Motor neuron (in vitro differentiated cells): ENCODE measurements around the gene TPSD1. TPM values are rescaled to one million over a fixed set of nuclear protein-coding genes. Genes with fewer than 3 reads are reported as not detected.
A peak's percentile ranks its signal among the peaks of the same experiment; 100 is the strongest.

Experiments used
- ATAC-seq, 8 experiments: fragments of 200-7000 bp; cut with Tn5 transposase; replicated peaks in 6 of 8; 2 replicates each; pipeline ENCODE4 v1.8.0; 2021; ENCODE audit warnings: mild to moderate bottlenecking in 8 of 8, moderate library complexity in 8 of 8
- H3K27ac ChIP-seq, 2 donors: fragments of 250-450 bp; sonication (Bioruptor Pico); 2 replicates each; pipeline ENCODE4 v1.9.0; 2021; ENCODE audit warnings: antibody characterized with exemption in 2 of 2, mild to moderate bottlenecking in 2 of 2, moderate library complexity in 1 of 2
- H3K4me1 ChIP-seq, 2 donors: fragments of 250-450 bp; sonication (Bioruptor Pico); replicated peaks in 1 of 2; 2 replicates each; pipeline ENCODE4 v1.6.1; 2021; ENCODE audit warnings: antibody characterized with exemption in 2 of 2, mild to moderate bottlenecking in 2 of 2, moderate library complexity in 1 of 2
- H3K4me3 ChIP-seq, 5 donors: fragments of 250-450 bp; sonication (Bioruptor Pico); 2 replicates each; pipeline ENCODE4 v1.9.0; 2021; ENCODE audit warnings: antibody characterized with exemption in 5 of 5, mild to moderate bottlenecking in 5 of 5, moderate library complexity in 4 of 5
- WGBS, 10 experiments: fragments of 450-650 bp; shearing (Covaris generic); methylation state at CpG; one replicate each; pipeline ENCODE4 v1.0.0; 2022; 5-methylcytosine and 5-hydroxymethylcytosine counted together
- in situ Hi-C, 9 experiments: fragments of 400-800 bp; cut with MboI; loops; one replicate each; pipeline ENCODE4 v1.15.0; 2021; ENCODE audit warnings: low sequenced_read_pairs in 9 of 9, low pct_unique_long_range_greater_than_20kb in 2 of 9; ENCODE audit not compliant: unreplicated experiment in 9 of 9
- total RNA-seq, 8 experiments: library from RNA; unstranded; fragments of 300-600 nt; gene quantifications; 2 replicates each; pipeline versions ENCODE4 v1.2.3 to v1.2.4, GENCODE V29; 2022

The TPSD1 gene
- total RNA-seq, 8 experiments from 2014 or later = 0.14 to 0.28 (median 0.24) TPM; not detected in 5

- WGBS, 10 experiments = 4 to 100% (median 65%) methylated on average over 2 to 13 of the region's 31 CpGs; no CpG with 5 or more reads in 1 of the 10 experiments
- no peak for ATAC-seq
- H3K4me1 ChIP-seq = peaks cover 0 to 7% of the 10 kb centered on the region in 2 donors
- no peak overlapping the region for H3K27ac ChIP-seq
- no peak overlapping the region for H3K4me3 ChIP-seq
- in situ Hi-C loops = no loop called here
Measured at GRCh38 chr16:1299012-1299867, 43.4 kb downstream of the TPSD1 start.

- in situ Hi-C loops = no loop called here
- no peak overlapping the region for H3K4me3 ChIP-seq
- peaks cover 0 to 7% of the 10 kb centered on the region in 2 donors for H3K4me1 ChIP-seq
- WGBS, 10 experiments = 35 to 97% (median 62%) methylated on average over 2 to 7 of the region's 12 CpGs; no CpG with 5 or more reads in 1 of the 10 experiments
- no peak overlapping the region for H3K27ac ChIP-seq
- no peak for ATAC-seq
Measured at GRCh38 chr16:1299868-1300203, 44.0 kb downstream of the TPSD1 start.

- Histone ChIP-seq H3K27ac (no peak overlapping the region), H3K4me1 (peaks cover 0 to 7% of the 10 kb centered on the region in 2 donors), H3K4me3 (no peak overlapping the region)
- ATAC-seq = peak; percentile 81 to 97 (median 87)
- in situ Hi-C loops = no loop called here
- 5% methylated on average over 4 of the region's 42 CpGs; no CpG with 5 or more reads in 9 of the 10 experiments for WGBS, 10 experiments
Measured at GRCh38 chr16:1300664-1301476, 45.0 kb downstream of the TPSD1 start.

GRCh38 chr16:1301562-1301961, 45.7 kb downstream of the TPSD1 start:
- in situ Hi-C loops = no loop called here
- 55 to 100% (median 60%) methylated on average over 1 to 3 of the region's 12 CpGs; no CpG with 5 or more reads in 7 of the 10 experiments for whole genome bisulfite sequencing, 10 experiments
- peaks cover 0 to 7% of the 10 kb centered on the region in 2 donors for H3K4me1 ChIP-seq
- H3K27ac ChIP-seq = no peak overlapping the region
- no peak overlapping the region for H3K4me3 ChIP-seq
- ATAC-seq = no peak

GRCh38 chr16:1305823-1306222, 50.0 kb downstream of the TPSD1 start:
- Histone ChIP-seq H3K4me3 (no peak overlapping the region), H3K4me1 (peaks cover 2 to 7% of the 10 kb centered on the region in 2 donors), H3K27ac (no peak overlapping the region)
- in situ Hi-C loops = no loop called here
- 50 to 100% (median 57%) methylated on average over 1 to 5 of the region's 12 CpGs; no CpG with 5 or more reads in 6 of the 10 experiments for WGBS, 10 experiments
- no peak for ATAC-seq

GRCh38 chr16:1306334-1306733, 50.5 kb downstream of the TPSD1 start:
- Histone ChIP-seq H3K27ac (no peak overlapping the region), H3K4me3 (no peak overlapping the region), H3K4me1 (peaks cover 7 to 9% of the 10 kb centered on the region in 2 donors)
- in situ Hi-C loops = no loop called here
- no CpG with 5 or more reads among the region's 4 CpGs for WGBS, 10 experiments
- no peak for ATAC-seq

GRCh38 chr16:1308036-1308976, 52.4 kb downstream of the TPSD1 start:
- in situ Hi-C loops = no loop called here
- Histone ChIP-seq H3K27ac (peak overlapping the region; percentile 100), H3K4me1 (peaks cover 16% of the 10 kb centered on the region in 2 donors), H3K4me3 (peak overlapping the region; percentile 83 to 97 (median 88))
- 11 to 62% (median 20%) methylated on average over 1 to 4 of the region's 43 CpGs; no CpG with 5 or more reads in 5 of the 10 experiments for WGBS, 10 experiments
- ATAC-seq = peak in 6 of 8 experiments; percentile 3 to 56 (median 36)

Other genes starting within 250 kb of the TPSD1 start
- under 1 TPM in 2 of 8 experiments, not detected in 6; 0.47 to 0.52 TPM for gene SSTR5, start 183.3 kb upstream of the TPSD1 start, total RNA-seq
- gene C1QTNF8, start 159.8 kb upstream of the TPSD1 start, total RNA-seq = under 1 TPM in 2 of 8 experiments, not detected in 6; 0.08 to 0.28 TPM
- 10 to 100 TPM in 5 of 8 experiments, under 1 TPM in 2, not detected in 1; 0.36 to 30.6 (median 20.9) TPM for gene CACNA1H, start 103.0 kb upstream of the TPSD1 start, total RNA-seq
- gene TPSG1, start 30.8 kb upstream of the TPSD1 start, total RNA-seq = 1 to 10 TPM in 1 of 8 experiments, under 1 TPM in 2, not detected in 5; 0.11 to 1.1 (median 0.52) TPM
- gene TPSB2, start 25.9 kb upstream of the TPSD1 start, total RNA-seq = under 1 TPM in 3 of 8 experiments, not detected in 5; 0.25 to 0.62 (median 0.51) TPM
- under 1 TPM in 4 of 8 experiments, not detected in 4; 0.31 to 0.81 (median 0.46) TPM for gene TPSAB1, start 15.4 kb upstream of the TPSD1 start, total RNA-seq
- gene UBE2I, start 53.6 kb downstream of the TPSD1 start, total RNA-seq = 100 to 1,000 TPM in 3 of 8 experiments, 10 to 100 TPM in 5; 34.9 to 122 (median 59.1) TPM
- gene BAIAP3, start 77.6 kb downstream of the TPSD1 start, total RNA-seq = 10 to 100 TPM in 2 of 8 experiments, 1 to 10 TPM in 4, under 1 TPM in 2; 0.40 to 85.8 (median 4.7) TPM
- 10 to 100 TPM; 26.5 to 63.6 (median 39.8) TPM for gene TSR3, start 95.8 kb downstream of the TPSD1 start, total RNA-seq
- gene GNPTG, start 95.9 kb downstream of the TPSD1 start, total RNA-seq = 10 to 100 TPM; 13.4 to 90.4 (median 32.8) TPM
- gene UNKL, start 158.6 kb downstream of the TPSD1 start, total RNA-seq = 10 to 100 TPM in 3 of 8 experiments, 1 to 10 TPM in 5; 4.0 to 34.7 (median 8.5) TPM
- gene UQCC4, start 164.7 kb downstream of the TPSD1 start, total RNA-seq = 10 to 100 TPM; 15.7 to 24.9 (median 20.5) TPM
- gene PERCC1, start 175.0 kb downstream of the TPSD1 start, total RNA-seq = 1 to 10 TPM in 1 of 8 experiments, under 1 TPM in 3, not detected in 4; 0.29 to 1.2 (median 0.46) TPM
- gene CCDC154, start 188.5 kb downstream of the TPSD1 start, total RNA-seq = 1 to 10 TPM in 3 of 8 experiments, under 1 TPM in 5; 0.13 to 1.4 (median 0.64) TPM
- gene CLCN7, start 219.0 kb downstream of the TPSD1 start, total RNA-seq = 10 to 100 TPM; 10.0 to 58.5 (median 27.4) TPM
- under 1 TPM in 4 of 8 experiments, not detected in 4; 0.11 to 0.46 (median 0.16) TPM for gene PTX4, start 232.9 kb downstream of the TPSD1 start, total RNA-seq
- 10 to 100 TPM in 7 of 8 experiments, 1 to 10 TPM in 1; 8.1 to 37.8 (median 15.2) TPM for gene TELO2, start 237.3 kb downstream of the TPSD1 start, total RNA-seq